Pancreas (tissue), 8 donors: ENCODE data around the gene TBK1. TPM values are rescaled to one million over a fixed set of nuclear protein-coding genes. Genes with fewer than 3 reads are reported as not detected.

Experiments
- polyA plus RNA-seq, 2 donors: library from polyadenylated mRNA; stranded (reverse); fragments of 200-250 nt; gene quantifications; one replicate each; pipeline ENCODE4 v1.2.3, GENCODE V29; 2013
- total RNA-seq, 6 donors: library from RNA; stranded (reverse); fragmentation: NEBNext Ultra II Directional in 4 of 6; extraction: Animal tissue kit (Norgen Biotek cat#: 25700) in 4 of 6; gene quantifications; one replicate each; pipeline versions ENCODE4 v1.2.1 to v1.2.4, GENCODE V29; 2021 to 2023
- donor health status: healthy with polysubstance abuse.
- donor health status: DM: no; HTN: no; CAD: no; lungs with moderate emphysema.
- donor health status: DM: no; HTN: no; CAD: no.
- donor health status: Bipolar disorder and iron deficiency.
- donor health status: DM: yes; HTN: yes; CAD: no.
- donor health status: DM: no; HTN: no; CAD: no.
- donor health status: DM: no; HTN: no; CAD: no.
- donor health status: DM: yes; HTN: yes; CAD: no.

TBK1 gene
- total and polyA plus RNA-seq, 8 donors = 4.2 to 9.7 (median 6.2) TPM

Other genes with a start within 250 kb of the TBK1 start
- 1 to 10 TPM; 5.7 to 8.0 (median 6.9) TPM for gene KICS2, start 229.8 kb upstream of the TBK1 start, total RNA-seq
- gene KICS2, start 229.8 kb upstream of the TBK1 start, polyA plus RNA-seq = 1 to 10 TPM; 5.1 to 5.6 TPM
- gene C12orf56, start 61.4 kb upstream of the TBK1 start, total RNA-seq = not detected
- under 1 TPM in 1 of 2 donors, not detected in 1; 0.19 TPM for gene C12orf56, start 61.4 kb upstream of the TBK1 start, polyA plus RNA-seq
- gene XPOT, start 47.7 kb upstream of the TBK1 start, total RNA-seq = 10 to 100 TPM; 24.9 to 76.1 (median 30.2) TPM
- 10 to 100 TPM; 10.7 to 18.4 TPM for gene XPOT, start 47.7 kb upstream of the TBK1 start, polyA plus RNA-seq
- gene RASSF3, start 158.4 kb downstream of the TBK1 start, total RNA-seq = 10 to 100 TPM; 13.7 to 36.5 (median 22.6) TPM
- gene RASSF3, start 158.4 kb downstream of the TBK1 start, polyA plus RNA-seq = 1 to 10 TPM; 5.2 to 8.6 TPM